GM12801 (cell line): ENCODE results near the gene SFXN4.

Experiments
- TF ChIP-seq, protein P1 (sequence below): IDR thresholded peaks from one replicate; pipeline ENCODE4 v1.5.1; 2011; ENCODE audit warnings: control low read depth; ENCODE audit not compliant: insufficient read length; ENCODE audit errors: extremely low read depth

Gene SFXN4, protein sequence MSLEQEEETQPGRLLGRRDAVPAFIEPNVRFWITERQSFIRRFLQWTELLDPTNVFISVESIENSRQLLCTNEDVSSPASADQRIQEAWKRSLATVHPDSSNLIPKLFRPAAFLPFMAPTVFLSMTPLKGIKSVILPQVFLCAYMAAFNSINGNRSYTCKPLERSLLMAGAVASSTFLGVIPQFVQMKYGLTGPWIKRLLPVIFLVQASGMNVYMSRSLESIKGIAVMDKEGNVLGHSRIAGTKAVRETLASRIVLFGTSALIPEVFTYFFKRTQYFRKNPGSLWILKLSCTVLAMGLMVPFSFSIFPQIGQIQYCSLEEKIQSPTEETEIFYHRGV

DNA sequence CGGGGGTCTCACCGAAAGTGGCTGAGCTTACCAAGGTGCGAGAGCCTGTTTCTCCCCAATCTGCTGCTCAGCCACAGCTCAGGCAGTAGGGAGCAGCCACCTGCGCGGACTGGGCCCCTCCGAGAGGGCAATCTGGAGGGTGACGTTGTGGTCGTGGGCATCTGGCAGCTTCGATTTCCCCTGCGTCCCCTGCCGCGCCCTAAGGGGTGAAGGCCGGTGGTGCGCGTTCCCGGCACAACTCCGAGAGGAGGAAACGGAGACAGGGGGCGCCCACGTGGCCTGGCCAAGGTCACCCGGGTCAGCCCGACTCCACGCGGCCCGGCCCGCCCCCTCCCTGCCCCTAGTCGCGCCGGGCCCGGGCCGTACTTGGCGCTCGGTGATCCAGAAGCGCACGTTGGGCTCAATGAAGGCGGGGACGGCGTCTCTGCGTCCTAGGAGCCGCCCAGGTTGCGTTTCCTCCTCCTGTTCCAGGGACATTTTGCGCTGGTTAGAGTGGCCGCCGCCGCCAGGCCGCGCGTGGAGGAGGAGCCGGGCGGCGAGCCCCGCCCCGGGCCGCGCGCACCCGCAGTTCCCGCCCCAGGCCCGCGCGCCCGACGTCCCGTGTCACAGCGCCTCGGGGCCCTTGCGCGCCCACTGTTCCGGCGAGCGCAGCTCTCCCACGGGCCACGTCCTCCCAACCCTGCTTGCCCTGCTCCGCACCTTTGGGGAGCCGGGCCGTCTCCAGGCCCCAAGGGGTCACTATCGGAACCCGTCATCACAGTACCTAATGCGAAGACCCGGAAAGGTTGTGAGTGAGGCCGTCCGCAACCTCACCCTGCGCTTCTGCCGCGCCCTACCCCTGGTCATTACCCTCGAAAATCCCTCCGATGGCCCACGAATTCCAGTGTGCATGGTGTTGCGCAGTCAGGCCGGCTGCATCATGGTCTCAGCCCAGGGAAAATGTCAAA, at the start of gene SFXN4:
TSS of gene SFXN4 (minus strand) at position 544 of the 947 bp plus-strand sequence. CDS start at position 477, 67 bp downstream.
- TF ChIP-seq, protein P1, sequence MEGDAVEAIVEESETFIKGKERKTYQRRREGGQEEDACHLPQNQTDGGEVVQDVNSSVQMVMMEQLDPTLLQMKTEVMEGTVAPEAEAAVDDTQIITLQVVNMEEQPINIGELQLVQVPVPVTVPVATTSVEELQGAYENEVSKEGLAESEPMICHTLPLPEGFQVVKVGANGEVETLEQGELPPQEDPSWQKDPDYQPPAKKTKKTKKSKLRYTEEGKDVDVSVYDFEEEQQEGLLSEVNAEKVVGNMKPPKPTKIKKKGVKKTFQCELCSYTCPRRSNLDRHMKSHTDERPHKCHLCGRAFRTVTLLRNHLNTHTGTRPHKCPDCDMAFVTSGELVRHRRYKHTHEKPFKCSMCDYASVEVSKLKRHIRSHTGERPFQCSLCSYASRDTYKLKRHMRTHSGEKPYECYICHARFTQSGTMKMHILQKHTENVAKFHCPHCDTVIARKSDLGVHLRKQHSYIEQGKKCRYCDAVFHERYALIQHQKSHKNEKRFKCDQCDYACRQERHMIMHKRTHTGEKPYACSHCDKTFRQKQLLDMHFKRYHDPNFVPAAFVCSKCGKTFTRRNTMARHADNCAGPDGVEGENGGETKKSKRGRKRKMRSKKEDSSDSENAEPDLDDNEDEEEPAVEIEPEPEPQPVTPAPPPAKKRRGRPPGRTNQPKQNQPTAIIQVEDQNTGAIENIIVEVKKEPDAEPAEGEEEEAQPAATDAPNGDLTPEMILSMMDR = no peak

DNA sequence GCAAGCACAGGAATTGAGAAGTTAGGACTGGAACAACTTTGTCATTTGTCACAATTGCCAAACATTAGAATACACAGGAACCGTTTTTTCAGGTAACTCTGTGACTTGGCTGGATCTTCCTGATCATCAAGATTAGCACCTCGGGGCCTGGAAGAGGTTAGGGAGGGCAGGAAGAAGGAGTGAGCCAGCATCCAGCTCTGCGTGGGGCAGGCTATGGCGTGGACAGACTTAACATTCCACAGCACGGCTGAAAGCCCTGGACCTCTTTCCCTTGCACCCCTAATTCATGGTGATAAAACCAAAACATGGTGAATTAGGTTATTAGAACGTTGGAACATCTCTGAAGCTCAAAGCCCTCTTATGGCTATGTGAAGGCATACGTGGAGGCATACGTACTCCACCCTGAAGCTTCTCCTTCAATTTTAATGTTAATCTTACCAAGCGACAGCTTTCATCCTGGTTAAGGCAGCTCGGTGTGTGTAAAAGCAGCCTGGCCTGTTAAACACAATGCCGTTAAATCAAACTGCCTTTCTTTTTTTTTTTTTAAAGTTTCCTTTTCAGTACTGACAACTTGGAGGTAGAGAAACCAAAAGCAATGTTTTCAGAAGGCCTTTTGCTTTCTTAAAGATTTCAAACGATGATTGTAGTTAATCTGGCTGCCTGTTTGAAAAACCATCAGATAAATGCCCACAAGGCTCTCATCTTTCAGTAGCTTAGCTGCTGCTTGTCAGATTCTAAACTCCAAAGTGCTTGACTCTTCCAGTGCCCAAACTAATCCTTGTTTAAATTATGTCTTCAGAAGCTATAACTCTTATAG, 46.3 kb upstream of the SFXN4 start:
- TF ChIP-seq, protein P1 = no peak

DNA sequence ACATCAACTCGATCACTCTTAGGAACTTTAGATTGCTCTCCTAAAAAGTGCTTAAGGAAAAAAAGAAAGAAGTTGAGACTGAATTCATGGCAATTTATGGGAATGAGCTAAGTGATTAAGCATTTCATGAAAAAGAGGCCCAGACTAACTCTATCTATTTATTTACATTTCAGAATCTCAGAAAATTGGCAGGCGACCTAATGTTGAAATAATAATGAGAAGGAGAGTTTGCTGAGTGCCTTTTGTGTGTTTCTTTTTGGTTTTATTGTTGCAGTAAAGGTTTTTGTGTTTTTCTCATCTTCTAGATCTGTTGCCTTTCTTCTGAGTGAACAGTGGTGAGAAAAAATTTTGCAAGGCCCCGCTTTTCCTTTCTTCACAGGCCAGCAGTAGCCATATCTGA, 45.7 kb upstream of the SFXN4 start:
- TF ChIP-seq, protein P1 = no peak

DNA sequence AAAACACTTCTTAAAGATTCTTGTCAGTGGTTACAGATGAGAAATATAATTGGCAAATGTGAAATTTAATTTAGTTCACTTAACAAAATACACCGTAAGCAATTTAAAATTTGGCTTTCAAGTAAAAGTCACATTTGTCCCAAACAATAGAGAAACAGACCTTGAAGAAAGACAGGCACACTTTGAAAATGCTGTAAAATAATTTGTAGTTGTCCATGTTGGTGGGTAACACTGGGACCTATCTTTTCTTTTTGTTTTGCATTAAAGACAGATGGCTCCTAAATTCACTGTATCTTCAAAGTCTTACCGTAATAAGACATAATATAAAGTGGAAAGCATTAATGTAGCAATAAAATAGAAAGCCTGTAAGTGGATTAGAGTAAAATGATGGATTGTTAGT, 45.1 kb upstream of the SFXN4 start:
- TF ChIP-seq, protein P1 = no peak

DNA sequence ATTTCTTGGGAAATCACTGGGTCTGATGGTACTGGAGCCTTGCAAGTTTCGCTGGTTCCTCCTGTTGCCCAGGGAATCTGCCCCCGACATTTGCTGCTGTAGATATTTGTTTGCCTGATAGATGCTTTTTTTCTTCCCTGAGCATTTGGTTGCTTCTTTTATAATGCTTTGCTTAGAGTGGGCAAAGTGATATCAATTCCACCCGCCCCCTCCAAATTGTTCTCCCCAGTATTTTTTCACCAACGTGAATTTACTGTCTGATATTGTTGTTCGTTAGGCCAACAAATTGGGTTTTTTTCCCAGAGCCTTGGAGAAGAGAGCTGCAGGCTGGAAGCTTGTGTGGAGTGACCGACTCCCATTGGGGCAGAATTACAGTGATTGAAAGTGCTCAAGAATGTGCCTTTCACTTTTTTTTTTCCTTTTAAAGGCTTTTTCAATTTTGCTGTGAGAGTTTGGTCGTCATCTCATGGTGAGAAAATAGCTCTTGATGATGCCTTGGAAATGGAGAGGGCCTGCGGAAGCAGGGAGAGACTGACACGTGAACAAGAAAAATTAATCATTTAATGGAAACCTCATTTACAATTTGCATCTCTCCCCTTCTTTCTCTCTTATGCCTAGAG, 44.3 kb upstream of the SFXN4 start:
- TF ChIP-seq, protein P1 = no peak

DNA sequence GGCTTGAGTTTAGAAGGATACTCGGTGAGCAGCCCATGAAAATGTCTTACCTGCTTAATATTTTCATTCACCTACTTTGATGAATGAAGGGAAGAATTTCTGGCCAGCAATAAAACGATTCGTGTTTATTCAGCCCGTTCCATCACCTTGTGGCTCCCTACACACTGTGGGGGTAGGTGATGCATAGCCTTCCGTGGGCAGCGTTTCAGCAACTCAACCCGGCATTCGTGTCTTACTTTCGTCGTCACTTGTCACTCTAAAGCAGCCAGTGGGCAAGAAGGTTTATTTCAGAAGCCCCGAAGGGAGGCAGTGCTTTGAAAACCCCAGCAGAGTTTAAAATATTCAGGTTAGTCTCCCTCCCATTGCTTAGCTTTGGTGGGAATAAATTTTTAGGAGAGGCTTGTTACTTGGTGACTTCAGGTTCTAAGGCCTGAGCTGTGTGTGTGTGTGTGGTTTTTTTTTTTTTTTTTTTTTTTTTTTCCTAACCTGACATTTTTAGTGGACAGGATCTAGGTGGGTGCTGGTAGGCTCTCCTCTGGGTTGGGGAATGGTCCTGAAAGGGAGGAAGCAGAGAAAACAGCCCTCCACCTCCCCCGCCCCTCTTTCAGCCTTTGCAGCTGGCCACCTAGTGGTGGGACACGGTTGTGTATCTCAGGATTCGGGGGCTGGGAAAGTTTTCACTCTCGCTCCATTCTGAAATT, 43.7 kb upstream of the SFXN4 start:
- TF ChIP-seq, protein P1 = peak; percentile 1
